HG03064 (cell line): Measurements from ENCODE around the gene TBPL2.
"Not testable (repeated sequence)": the region's sequence is repeated elsewhere in the genome, so short reads cannot be mapped to it uniquely, and the experiment has no call there.

Experiments used
- ATAC-seq: cut with Tn5 transposase; IDR thresholded peaks from one replicate; pipeline ENCODE4 v1.9.1; 2021; ENCODE audit warnings: low read depth; ENCODE audit not compliant: unreplicated experiment

Gene TBPL2

DNA sequence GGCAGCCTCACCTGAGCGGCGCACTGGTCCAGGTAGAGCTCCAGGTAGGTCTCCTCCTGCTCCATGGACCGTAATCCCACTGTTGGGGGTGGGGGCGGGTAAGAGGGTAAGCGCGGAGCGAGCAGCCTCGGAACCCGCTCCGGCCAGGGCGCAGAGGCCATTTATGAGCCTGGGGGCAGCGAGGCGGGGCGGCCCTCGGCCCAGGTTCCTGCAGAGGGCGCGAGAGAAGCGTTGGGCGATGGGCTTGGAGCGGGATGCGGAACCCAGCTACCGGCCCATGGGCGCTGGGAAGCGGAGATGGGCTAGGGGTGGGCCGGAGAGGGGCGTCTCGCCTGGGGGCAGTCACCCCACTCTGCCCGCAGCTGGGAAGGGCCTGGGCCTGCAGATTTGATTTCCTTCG lies at the start of gene TBPL2:
TSS of gene TBPL2 (minus strand) at position 232 of the 400 bp plus-strand sequence. CDS start at position 65, 167 bp downstream.
- no peak for ATAC-seq

DNA sequence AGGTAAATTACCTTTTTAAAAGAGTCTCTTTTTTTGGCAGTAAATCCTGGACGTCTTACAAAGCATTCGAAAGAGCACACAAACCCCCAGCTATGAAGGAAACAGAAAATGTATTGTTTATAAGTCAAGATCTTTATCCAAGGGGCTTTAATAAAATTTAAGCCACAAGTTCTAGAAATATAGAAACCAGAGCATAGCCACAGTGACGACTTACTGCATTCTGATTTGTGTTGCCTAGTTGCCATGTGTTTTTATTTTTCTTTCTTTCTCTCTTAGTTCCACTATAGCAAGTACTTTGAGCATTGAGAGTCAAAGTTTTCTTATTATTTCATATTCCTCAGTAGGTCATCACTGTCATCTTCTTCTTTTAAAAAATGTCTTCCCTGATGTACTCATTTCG lies 47.8 kb upstream of the TBPL2 start:
- no peak for ATAC-seq

DNA sequence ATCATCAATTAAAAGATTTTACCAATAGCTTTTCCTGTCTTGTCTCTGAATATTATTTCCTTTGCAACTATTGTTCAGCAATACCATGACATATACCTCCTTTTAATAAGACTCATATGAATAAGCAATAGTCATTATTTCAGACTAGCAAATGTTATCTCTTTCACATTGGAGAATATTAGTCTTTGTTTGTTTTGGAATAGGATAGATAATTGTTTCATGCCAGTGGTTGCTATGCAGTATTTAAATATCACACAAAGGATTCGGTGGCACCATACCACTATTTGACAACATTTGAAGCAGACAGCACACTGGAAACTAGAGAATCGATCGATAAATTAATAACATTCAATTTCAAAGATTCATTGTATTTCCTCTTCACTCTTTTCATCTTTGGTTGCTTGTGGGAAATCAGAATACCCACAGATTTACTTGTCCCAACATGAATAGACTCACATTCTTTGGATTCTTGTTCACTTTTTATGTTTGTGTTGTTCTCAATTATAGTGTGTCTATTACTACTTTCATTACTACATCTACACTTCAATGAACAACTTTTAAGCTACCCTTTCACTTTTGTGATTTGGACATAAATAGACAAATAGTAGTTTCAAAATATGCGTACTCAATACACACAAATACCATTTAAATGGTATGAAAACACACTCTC lies 42.7 kb upstream of the TBPL2 start:
- no peak for ATAC-seq

DNA sequence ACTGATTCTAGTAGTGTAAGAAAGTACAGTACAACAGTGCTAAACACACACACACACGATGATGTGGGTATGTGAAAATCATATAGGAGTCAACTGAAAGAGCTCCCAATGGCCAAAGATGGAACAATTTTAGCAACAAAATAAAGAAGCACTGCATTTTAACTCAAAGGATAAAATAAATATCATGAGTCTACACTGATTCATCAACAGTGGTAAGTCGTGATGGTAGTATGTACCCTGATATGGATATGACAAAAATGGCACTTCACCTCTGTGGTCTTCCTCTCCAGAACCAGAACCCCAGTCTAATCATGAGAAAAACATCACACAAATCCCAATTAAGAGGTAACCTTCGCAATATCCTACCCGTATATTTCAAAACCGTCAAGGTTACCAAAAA lies 41.4 kb upstream of the TBPL2 start:
- no peak for ATAC-seq

DNA sequence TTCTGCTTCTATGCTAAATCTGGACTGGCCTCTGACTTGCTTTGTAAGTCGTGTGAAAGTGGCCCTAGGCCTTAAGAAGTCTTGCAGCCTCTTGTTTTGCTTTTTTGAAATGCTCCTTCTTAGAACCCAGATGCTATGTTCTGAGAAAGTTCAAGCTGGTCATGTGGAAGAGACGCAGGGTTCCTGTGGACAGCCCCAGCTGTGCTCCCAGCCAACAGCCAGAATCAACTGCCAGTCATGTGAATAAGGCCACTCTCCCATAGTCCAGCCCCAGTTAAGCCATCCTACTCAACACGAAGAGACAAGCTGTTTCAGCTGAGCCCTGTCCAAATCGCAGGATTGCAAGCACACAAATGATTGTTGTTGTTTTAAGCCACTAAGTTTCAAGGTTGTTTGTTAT lies 37.3 kb upstream of the TBPL2 start:
- no peak for ATAC-seq

GRCh38 chr14:55476448-55476847 lies 36.0 kb upstream of the TBPL2 start:
- not testable (repeated sequence) for ATAC-seq

DNA sequence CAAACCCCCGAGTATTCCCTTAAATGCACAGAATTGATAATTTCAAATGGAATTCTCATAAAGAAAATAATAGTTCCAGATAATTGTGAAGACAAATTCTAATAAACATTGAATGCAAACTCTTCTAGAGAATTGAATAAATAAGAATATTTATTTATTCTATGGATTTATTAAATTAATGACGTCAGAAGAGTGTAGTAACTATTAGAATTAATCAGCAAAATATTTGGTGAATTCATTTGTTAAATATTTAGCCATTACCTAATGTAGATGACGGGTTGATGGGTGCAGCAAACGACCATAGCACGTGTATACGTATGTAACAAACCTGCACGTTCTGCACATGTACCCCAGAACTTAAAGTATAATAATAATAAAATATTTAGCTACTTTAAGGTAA lies 33.4 kb upstream of the TBPL2 start:
- no peak for ATAC-seq

DNA sequence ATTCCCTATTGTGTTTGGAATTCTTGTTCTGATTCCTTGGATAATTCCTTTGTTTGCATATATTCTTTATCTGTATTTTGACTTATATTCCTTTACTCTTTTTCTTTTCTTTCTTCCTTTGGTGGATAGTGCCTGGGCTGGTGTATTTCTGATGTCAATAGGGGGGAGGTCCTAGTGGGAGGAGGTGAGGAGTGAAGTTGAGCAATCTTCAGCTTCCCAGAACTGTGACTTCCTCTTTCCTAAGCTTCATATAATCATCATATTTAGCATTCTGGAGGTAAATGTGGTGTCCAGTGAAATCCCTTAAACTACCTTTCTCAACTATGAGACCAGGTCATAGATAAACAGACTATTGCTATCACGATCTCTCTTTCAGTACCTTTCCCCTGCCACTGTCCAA lies 29.6 kb upstream of the TBPL2 start:
- ATAC-seq = no peak

DNA sequence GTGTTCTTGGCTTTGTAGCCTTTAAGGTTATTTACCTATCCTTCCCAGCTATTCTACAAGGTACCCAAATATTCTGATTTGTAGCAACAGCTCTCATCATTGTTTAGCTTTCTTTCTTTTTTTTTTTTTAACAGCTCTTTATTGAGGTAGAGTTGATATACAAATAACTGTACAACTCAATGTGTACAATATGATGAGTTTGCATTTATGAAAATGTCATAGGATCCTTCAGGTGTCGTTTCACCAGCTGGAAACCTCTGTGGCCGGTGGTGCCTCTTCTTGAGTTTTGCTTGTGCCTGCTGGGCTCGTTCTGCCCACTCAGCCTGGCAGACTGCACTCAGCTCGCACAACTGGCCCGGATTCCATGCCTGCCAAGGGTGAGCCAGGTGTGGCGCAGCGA lies 26.9 kb upstream of the TBPL2 start:
- no peak for ATAC-seq

DNA sequence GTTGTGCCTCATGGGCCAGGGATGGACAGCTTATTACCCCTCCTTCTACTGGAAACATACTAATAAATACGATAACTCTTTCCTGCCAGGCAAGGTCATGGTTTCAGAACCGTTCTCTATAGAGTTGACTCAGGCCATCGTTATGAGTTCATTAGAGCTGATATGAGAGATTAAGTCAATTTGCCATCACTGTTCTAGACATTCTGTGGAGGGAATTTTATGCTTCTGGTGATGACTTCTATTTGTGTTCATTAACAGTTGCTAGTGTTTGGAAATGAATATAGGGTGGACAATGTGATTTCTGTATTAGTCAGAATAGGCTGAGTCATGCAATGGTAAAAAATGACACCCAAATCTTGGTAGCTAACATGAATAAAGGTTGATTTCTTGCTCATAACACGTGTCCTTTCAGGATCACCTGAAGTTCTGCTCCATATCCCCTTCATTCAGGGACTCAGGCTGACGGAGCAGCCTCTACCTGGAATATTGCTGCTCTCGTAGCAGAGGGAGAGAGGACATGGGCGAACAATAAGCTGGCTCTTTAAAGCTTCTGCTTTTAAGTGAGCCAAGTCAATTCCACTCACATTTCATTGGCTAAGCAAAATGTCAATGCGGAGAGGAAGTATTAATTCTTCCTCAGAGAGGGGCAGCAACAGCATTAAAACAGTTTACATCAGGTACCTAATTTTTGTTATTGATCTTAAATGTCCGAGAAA lies 18.5 kb upstream of the TBPL2 start:
- peak; percentile 71 for ATAC-seq

GRCh38 chr14:55457496-55457895 lies 17.1 kb upstream of the TBPL2 start:
- no peak for ATAC-seq

GRCh38 chr14:55456411-55456810 lies 16.0 kb upstream of the TBPL2 start:
- not testable (repeated sequence) for ATAC-seq

- no peak for ATAC-seq
Observed at GRCh38 chr14:55454264-55455002, 14.0 kb upstream of the TBPL2 start.

GRCh38 chr14:55451950-55452349 lies 11.5 kb upstream of the TBPL2 start:
- no peak for ATAC-seq

- ATAC-seq = no peak
Observed at GRCh38 chr14:55451398-55451797, 11.0 kb upstream of the TBPL2 start.

- ATAC-seq = no peak
Observed at GRCh38 chr14:55450987-55451386, 10.6 kb upstream of the TBPL2 start.

DNA sequence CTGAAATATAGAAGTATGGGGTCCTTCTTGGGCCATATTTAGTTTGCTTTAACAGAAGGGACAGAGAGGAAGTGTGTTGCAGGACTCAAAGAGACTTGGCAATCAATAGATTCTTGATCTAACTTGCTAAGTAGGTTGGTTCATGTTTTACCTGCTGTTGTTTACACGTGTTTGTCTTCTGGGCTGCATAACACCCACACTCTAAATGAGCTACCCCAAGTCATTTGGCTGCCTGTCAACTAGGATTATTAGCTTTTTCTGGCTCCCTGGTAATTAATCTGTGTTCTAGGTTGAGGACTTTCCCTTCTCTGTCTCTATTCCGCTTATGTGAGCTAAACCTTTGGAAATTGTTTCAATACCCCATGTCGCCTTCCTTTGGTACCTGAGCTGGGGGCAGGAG lies 10.1 kb upstream of the TBPL2 start:
- no peak for ATAC-seq

DNA sequence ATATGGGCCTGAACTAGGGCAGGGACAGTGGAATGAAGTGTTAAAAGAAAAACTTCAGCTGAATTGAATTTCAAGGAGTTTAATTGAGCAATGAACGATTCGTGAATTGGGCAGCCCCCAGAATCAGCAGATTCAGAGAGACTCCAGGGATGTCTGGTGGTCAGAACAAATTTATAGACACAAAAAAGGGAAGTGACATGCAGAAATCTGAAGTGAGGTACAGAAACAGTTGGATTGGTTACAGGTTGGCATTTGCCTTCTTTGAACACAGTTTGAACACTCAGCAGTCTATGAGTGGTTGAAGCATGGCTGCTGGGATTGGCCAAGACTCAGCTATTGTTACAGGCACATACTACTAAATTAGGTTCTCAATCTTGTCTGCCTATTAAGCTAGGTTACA lies 9.7 kb upstream of the TBPL2 start:
- ATAC-seq = no peak

GRCh38 chr14:55449116-55449515 lies 8.7 kb upstream of the TBPL2 start:
- no peak for ATAC-seq

- no peak for ATAC-seq
Observed at GRCh38 chr14:55448141-55448614, 7.8 kb upstream of the TBPL2 start.

DNA sequence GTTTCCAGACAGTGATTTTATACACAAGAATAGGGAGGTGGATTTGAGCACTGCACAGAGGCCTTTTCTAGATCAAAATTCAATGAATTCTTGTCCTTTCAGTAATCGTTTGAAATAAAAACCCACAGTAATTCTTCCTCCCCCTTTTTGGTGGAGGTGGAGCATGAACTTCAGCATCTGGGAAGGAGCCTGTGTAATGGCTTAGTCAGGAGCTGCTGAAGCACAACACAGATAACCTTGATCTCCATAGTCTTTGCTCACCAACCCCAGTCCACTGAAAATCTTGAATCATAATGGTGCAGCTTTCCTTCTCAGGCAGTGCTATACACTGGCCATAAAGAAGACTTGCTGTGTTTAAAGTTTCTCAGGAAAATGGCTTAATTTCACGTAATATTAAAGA lies 6.4 kb upstream of the TBPL2 start:
- ATAC-seq = no peak
